ENCODE results near the gene KRTAP2-3.

- no peak for TF ChIP-seq POLR2A (IDR thresholded peaks at IDR 0.05; ENCODE audit: extremely low read depth, insufficient read length)
- no peak for TF ChIP-seq CTCF (IDR thresholded peaks at IDR 0.05; ENCODE audit: low read depth, low read length)
Measured at GRCh38 chr17:41071606-41072360, 11.9 kb upstream of the KRTAP2-3 start.
